Measurements from ENCODE around the gene ARHGAP21. TPM values are rescaled to one million over a fixed set of nuclear protein-coding genes. Genes with fewer than 3 reads are reported as not detected.
A peak's percentile ranks its signal among the peaks of the same experiment; 100 is the strongest.

Gene ARHGAP21
- total and polyA plus RNA-seq, 2 experiments from 2014 or later, result 15.3 to 44.5 TPM

- Mint-ChIP-seq H3K27me3 (ENCODE audit: insufficient read depth, low read depth, poor library complexity) (no peaks in the 10 kb centered on the region), H3K4me3 (no peak overlapping the region), H3K36me3 (ENCODE audit: low read depth) (no peaks in the 10 kb centered on the region; the same call in 2 of the 3 replicates), H3K9me3 (no peaks in the 10 kb centered on the region), H3K4me1 (no peaks in the 10 kb centered on the region), H3K27ac (peak overlapping the region; percentile 4; the same call in 1 of the 2 replicates)
- TF ChIP-seq EZH2 (IDR thresholded peaks at IDR 0.05; ENCODE audit: low read depth, unreplicated experiment), result no peak
- no peak for TF ChIP-seq NANOG (IDR thresholded peaks at IDR 0.05; ENCODE audit: borderline replicate concordance)
- no peak for TF ChIP-seq CREB1 (CRISPR knock-in tag; IDR thresholded peaks at IDR 0.05; ENCODE audit: low read depth)
- no peak for TF ChIP-seq POLR2AphosphoS5 (IDR thresholded peaks at IDR 0.05; ENCODE audit: low read depth)
- no peak for TF ChIP-seq JUNB (IDR thresholded peaks at IDR 0.05; ENCODE audit: unreplicated experiment)
- TF ChIP-seq ZNF114 (CRISPR knock-in tag; IDR thresholded peaks at IDR 0.05), result no peak
- TF ChIP-seq ZNF331 (CRISPR knock-in tag; IDR thresholded peaks at IDR 0.05; ENCODE audit: low read depth), result no peak
- TF ChIP-seq, protein P1, sequence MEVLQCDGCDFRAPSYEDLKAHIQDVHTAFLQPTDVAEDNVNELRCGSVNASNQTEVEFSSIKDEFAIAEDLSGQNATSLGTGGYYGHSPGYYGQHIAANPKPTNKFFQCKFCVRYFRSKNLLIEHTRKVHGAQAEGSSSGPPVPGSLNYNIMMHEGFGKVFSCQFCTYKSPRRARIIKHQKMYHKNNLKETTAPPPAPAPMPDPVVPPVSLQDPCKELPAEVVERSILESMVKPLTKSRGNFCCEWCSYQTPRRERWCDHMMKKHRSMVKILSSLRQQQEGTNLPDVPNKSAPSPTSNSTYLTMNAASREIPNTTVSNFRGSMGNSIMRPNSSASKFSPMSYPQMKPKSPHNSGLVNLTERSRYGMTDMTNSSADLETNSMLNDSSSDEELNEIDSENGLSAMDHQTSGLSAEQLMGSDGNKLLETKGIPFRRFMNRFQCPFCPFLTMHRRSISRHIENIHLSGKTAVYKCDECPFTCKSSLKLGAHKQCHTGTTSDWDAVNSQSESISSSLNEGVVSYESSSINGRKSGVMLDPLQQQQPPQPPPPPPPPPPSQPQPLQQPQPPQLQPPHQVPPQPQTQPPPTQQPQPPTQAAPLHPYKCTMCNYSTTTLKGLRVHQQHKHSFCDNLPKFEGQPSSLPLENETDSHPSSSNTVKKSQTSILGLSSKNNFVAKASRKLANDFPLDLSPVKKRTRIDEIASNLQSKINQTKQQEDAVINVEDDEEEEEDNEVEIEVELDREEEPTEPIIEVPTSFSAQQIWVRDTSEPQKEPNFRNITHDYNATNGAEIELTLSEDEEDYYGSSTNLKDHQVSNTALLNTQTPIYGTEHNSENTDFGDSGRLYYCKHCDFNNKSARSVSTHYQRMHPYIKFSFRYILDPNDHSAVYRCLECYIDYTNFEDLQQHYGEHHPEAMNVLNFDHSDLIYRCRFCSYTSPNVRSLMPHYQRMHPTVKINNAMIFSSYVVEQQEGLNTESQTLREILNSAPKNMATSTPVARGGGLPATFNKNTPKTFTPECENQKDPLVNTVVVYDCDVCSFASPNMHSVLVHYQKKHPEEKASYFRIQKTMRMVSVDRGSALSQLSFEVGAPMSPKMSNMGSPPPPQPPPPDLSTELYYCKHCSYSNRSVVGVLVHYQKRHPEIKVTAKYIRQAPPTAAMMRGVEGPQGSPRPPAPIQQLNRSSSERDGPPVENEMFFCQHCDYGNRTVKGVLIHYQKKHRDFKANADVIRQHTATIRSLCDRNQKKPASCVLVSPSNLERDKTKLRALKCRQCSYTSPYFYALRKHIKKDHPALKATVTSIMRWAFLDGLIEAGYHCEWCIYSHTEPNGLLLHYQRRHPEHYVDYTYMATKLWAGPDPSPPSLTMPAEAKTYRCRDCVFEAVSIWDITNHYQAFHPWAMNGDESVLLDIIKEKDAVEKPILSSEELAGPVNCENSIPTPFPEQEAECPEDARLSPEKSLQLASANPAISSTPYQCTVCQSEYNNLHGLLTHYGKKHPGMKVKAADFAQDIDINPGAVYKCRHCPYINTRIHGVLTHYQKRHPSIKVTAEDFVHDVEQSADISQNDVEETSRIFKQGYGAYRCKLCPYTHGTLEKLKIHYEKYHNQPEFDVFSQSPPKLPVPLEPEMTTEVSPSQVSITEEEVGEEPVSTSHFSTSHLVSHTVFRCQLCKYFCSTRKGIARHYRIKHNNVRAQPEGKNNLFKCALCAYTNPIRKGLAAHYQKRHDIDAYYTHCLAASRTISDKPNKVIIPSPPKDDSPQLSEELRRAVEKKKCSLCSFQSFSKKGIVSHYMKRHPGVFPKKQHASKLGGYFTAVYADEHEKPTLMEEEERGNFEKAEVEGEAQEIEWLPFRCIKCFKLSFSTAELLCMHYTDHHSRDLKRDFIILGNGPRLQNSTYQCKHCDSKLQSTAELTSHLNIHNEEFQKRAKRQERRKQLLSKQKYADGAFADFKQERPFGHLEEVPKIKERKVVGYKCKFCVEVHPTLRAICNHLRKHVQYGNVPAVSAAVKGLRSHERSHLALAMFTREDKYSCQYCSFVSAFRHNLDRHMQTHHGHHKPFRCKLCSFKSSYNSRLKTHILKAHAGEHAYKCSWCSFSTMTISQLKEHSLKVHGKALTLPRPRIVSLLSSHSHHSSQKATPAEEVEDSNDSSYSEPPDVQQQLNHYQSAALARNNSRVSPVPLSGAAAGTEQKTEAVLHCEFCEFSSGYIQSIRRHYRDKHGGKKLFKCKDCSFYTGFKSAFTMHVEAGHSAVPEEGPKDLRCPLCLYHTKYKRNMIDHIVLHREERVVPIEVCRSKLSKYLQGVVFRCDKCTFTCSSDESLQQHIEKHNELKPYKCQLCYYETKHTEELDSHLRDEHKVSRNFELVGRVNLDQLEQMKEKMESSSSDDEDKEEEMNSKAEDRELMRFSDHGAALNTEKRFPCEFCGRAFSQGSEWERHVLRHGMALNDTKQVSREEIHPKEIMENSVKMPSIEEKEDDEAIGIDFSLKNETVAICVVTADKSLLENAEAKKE (CRISPR knock-in tag; IDR thresholded peaks at IDR 0.05), result no peak
- no peak for TF ChIP-seq STAT1 (IDR thresholded peaks at IDR 0.05; ENCODE audit: unreplicated experiment)
- no peak for ATAC-seq
- Histone ChIP-seq H3F3A (replicated peaks; ENCODE audit: low read depth) (no peaks in the 10 kb centered on the region), H3K27me3 (ENCODE audit: insufficient read depth) (no peaks in the 10 kb centered on the region), H3K27ac (ENCODE audit: low read depth) (no peak overlapping the region), H3K4me1 (ENCODE audit: insufficient read depth) (no peaks in the 10 kb centered on the region), H3K79me2 (replicated peaks; ENCODE audit: insufficient read depth) (peaks cover 56% of the 10 kb centered on the region), H2AFZ (no peak overlapping the region), H4K20me1 (replicated peaks; ENCODE audit: insufficient read depth) (peaks cover 5% of the 10 kb centered on the region; the same call in 1 of the 2 replicates), H3K4me2 (no peak overlapping the region), H3K9me2 (ENCODE audit: insufficient read depth) (no peaks in the 10 kb centered on the region), H3K4me3 (no peak overlapping the region), H3K36me3 (ENCODE audit: insufficient read depth) (no peaks in the 10 kb centered on the region)
- no peak for DNase-seq (ENCODE audit: low spot score)
Measured at GRCh38 chr10:24670964-24671670, 52.6 kb downstream of the ARHGAP21 start.

All from GM23338 (cell line).